ENCODE measurements around the gene PIAS4.
"Not testable (repeated sequence)": the region's sequence is repeated elsewhere in the genome, so short reads cannot be mapped to it uniquely, and the experiment has no call there.

The PIAS4 gene

DNA sequence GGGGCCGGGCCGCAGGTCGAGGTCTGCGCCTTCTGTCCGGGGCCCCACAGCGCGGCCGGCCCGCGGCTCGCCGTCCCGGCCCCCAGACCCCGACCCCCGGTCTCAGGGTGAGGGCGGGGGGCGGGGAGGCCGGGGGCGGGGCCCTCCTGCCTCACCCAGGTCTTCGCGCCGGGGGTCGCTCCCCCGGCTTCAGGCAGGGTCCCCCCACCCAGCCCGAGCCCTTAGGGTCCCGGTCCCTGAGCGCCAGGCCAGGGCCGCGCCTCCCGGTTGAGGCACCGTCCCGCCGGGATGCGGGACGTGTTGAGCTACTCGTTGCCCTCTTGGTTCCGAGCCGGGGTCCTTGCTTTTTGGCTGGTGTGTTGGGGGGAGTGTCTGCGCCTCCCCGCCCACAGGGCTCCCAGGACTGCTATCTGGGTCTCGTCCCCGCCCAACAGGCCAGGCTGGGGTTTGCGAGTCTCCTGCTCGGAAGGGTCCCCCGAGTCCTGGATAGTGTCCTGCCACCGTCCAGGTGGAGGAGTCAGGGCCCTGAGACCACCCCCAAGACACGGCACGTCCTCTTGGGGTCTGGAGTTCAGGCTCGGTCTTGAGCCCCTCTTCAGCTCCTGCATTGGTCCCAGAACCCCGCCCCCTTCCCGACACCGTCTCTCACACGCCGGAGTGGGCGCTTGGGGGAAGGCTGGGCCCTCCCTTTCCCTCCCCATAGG is 452 bp downstream of the PIAS4 start:
- no peaks in the 10 kb centered on the region for H3K9me2 ChIP-seq (replicated peaks; ENCODE audit: insufficient read depth, low read length)
- no peaks in the 10 kb centered on the region for H4K20me1 ChIP-seq (ENCODE audit: low read depth, low read length)
- TF ChIP-seq, protein P1, sequence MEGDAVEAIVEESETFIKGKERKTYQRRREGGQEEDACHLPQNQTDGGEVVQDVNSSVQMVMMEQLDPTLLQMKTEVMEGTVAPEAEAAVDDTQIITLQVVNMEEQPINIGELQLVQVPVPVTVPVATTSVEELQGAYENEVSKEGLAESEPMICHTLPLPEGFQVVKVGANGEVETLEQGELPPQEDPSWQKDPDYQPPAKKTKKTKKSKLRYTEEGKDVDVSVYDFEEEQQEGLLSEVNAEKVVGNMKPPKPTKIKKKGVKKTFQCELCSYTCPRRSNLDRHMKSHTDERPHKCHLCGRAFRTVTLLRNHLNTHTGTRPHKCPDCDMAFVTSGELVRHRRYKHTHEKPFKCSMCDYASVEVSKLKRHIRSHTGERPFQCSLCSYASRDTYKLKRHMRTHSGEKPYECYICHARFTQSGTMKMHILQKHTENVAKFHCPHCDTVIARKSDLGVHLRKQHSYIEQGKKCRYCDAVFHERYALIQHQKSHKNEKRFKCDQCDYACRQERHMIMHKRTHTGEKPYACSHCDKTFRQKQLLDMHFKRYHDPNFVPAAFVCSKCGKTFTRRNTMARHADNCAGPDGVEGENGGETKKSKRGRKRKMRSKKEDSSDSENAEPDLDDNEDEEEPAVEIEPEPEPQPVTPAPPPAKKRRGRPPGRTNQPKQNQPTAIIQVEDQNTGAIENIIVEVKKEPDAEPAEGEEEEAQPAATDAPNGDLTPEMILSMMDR (IDR thresholded peaks at IDR 0.05; ENCODE audit: insufficient read depth, low read length, poor library complexity, severe bottlenecking): no peak
- TF ChIP-seq EZH2phosphoT487 (conservative IDR thresholded peaks at IDR 0.05; ENCODE audit: low read length): no peak
- H3K4me3 ChIP-seq (ENCODE audit: insufficient read depth, low read length, poor library complexity, severe bottlenecking): peak overlapping the region; percentile 86
- peak overlapping the region; percentile 30; the same call in 1 of the 2 replicates for H3K27ac ChIP-seq (ENCODE audit: low read depth, low read length)
- H3K4me2 ChIP-seq (ENCODE audit: low read depth, low read length, poor library complexity, severe bottlenecking): peak overlapping the region; percentile 72
- peaks cover 41% of the 10 kb centered on the region for H3K79me2 ChIP-seq (ENCODE audit: insufficient read depth, low read length)
- no peaks in the 10 kb centered on the region for H3K27me3 ChIP-seq (ENCODE audit: low read length)
- no peaks in the 10 kb centered on the region for H3F3A ChIP-seq (ENCODE audit: insufficient read depth)
- no peaks in the 10 kb centered on the region for H3K36me3 ChIP-seq (ENCODE audit: low read length)
- no peaks in the 10 kb centered on the region for H3K9me3 ChIP-seq (ENCODE audit: insufficient read depth, low read length)
- peak overlapping the region; percentile 92 for H3K9ac ChIP-seq (ENCODE audit: low read length)
- no peak overlapping the region for H2AFZ ChIP-seq (ENCODE audit: low read depth, low read length, severe bottlenecking)

DNA sequence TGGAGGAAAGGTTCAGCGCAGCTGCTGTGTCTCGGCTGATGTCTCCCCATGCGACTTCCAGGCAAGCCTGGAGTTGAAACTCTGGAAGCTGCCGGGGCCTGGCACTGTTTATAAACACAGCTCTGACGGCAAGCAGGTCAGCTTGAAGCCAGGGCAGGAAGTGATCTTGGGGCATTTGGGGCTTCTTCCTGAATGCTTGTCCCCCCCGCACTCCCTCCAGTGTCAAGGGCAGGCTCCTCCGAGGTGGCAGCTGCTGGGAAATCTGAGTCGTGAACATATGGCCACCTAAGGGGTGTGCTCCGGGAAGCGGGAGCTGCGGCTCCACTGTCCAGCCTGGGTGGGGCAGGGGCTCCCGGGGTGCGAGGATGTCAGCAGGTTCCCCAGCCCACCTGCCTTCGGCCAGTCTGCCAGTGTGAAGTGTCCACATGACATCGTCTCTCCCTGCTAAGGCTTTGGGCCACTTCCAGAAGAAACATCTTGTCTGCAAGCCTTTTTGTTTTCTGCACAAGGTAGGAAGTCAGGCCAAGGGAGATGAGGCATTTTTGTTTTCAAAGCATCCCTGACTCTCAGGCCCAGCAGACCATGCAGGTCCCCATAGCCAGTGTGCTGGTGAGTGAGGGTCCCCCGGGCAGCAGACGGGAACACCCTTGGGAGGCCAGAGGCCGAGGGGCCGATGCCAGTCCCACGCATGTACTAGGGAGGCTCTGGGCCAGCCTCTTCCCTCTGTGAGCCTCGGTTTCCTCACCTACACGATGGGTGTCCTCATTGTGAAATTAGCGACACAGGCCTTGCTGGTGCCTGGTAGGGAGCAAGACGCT is 2.7 kb downstream of the PIAS4 start:
- TF ChIP-seq EZH2phosphoT487 (conservative IDR thresholded peaks at IDR 0.05; ENCODE audit: low read length): no peak
- TF ChIP-seq, protein P1 (IDR thresholded peaks at IDR 0.05; ENCODE audit: insufficient read depth, low read length, poor library complexity, severe bottlenecking): no peak
- H3K4me2 ChIP-seq (ENCODE audit: low read depth, low read length, poor library complexity, severe bottlenecking): no peak overlapping the region

DNA sequence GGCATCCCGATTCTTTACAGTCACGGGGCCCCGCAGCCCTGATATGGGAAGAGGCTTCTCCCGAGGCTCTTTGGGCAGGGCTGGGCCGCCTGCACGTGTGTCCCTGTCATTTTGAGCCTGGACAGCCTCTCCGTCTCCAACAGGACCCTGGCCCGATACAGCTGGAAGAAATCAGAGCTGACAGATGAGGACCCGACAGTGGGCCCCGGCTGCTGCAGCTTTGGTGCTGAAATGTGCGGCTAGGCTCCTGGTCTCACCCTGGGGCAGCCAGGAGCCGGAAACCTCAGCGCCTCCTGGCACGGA is 3.2 kb downstream of the PIAS4 start:
- Histone ChIP-seq H4K20me1 (ENCODE audit: low read depth, low read length) (no peaks in the 10 kb centered on the region), H2AFZ (ENCODE audit: low read depth, low read length, severe bottlenecking) (no peak overlapping the region), H3K9me3 (ENCODE audit: insufficient read depth, low read length) (no peaks in the 10 kb centered on the region), H3K9me2 (replicated peaks; ENCODE audit: insufficient read depth, low read length) (no peaks in the 10 kb centered on the region), H3K4me3 (ENCODE audit: insufficient read depth, low read length, poor library complexity, severe bottlenecking) (no peak overlapping the region), H3K27me3 (ENCODE audit: low read length) (no peaks in the 10 kb centered on the region), H3F3A (ENCODE audit: insufficient read depth) (no peaks in the 10 kb centered on the region), H3K36me3 (ENCODE audit: low read length) (no peaks in the 10 kb centered on the region), H3K79me2 (ENCODE audit: insufficient read depth, low read length) (peaks cover 47% of the 10 kb centered on the region), H3K9ac (ENCODE audit: low read length) (no peak overlapping the region), H3K4me2 (ENCODE audit: low read depth, low read length, poor library complexity, severe bottlenecking) (no peak overlapping the region), H3K27ac (ENCODE audit: low read depth, low read length) (no peak overlapping the region)
- TF ChIP-seq EZH2phosphoT487 (conservative IDR thresholded peaks at IDR 0.05; ENCODE audit: low read length): no peak
- TF ChIP-seq, protein P1 (IDR thresholded peaks at IDR 0.05; ENCODE audit: insufficient read depth, low read length, poor library complexity, severe bottlenecking): no peak

More for the DNA sequence above, 2.7 kb downstream of the PIAS4 start:
- no peak overlapping the region for H3K4me3 ChIP-seq (ENCODE audit: insufficient read depth, low read length, poor library complexity, severe bottlenecking)
- H3K79me2 ChIP-seq (ENCODE audit: insufficient read depth, low read length): peaks cover 42% of the 10 kb centered on the region
- no peaks in the 10 kb centered on the region for H3K36me3 ChIP-seq (ENCODE audit: low read length)
- no peaks in the 10 kb centered on the region for H3K9me2 ChIP-seq (replicated peaks; ENCODE audit: insufficient read depth, low read length)
- H3F3A ChIP-seq (ENCODE audit: insufficient read depth): no peaks in the 10 kb centered on the region
- H3K27me3 ChIP-seq (ENCODE audit: low read length): no peaks in the 10 kb centered on the region
- no peaks in the 10 kb centered on the region for H3K9me3 ChIP-seq (ENCODE audit: insufficient read depth, low read length)
- no peak overlapping the region for H3K9ac ChIP-seq (ENCODE audit: low read length)
- H3K27ac ChIP-seq (ENCODE audit: low read depth, low read length): no peak overlapping the region
- no peaks in the 10 kb centered on the region for H4K20me1 ChIP-seq (ENCODE audit: low read depth, low read length)
- no peak overlapping the region for H2AFZ ChIP-seq (ENCODE audit: low read depth, low read length, severe bottlenecking)

DNA sequence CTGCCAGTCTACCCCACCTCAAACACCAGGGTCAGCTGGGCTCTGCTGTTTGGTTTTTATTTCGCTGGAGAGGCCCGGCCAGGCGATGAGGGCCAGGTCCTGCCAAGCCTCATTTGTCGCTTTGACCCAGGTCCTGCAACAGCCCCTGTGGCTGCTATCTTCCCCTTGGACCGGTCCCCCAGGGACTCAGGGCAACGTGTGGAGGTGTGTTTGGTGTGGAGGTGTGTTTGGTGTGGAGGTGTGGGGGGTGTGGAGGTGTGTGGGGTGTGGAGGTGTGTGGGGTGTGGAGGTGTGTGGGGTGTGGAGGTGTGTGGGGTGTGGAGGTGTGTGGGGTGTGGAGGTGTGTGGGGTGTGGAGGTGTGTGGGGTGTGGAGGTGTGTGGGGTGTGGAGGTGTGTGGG is 3.9 kb downstream of the PIAS4 start:
- H3K27me3 ChIP-seq (ENCODE audit: low read length); H3K27ac ChIP-seq (ENCODE audit: low read depth, low read length); H3K4me2 ChIP-seq (ENCODE audit: low read depth, low read length, poor library complexity, severe bottlenecking); H2AFZ ChIP-seq (ENCODE audit: low read depth, low read length, severe bottlenecking); H3K9me3 ChIP-seq (ENCODE audit: insufficient read depth, low read length); H3K9ac ChIP-seq (ENCODE audit: low read length); H3K9me2 ChIP-seq (replicated peaks; ENCODE audit: insufficient read depth, low read length); H3F3A ChIP-seq (ENCODE audit: insufficient read depth); H3K36me3 ChIP-seq (ENCODE audit: low read length); H3K4me3 ChIP-seq (ENCODE audit: insufficient read depth, low read length, poor library complexity, severe bottlenecking); H4K20me1 ChIP-seq (ENCODE audit: low read depth, low read length): not testable (repeated sequence)
- H3K79me2 ChIP-seq (ENCODE audit: insufficient read depth, low read length): peaks cover 48% of the 10 kb centered on the region

Data from SU-DHL-6 (cell line).